ENCODE measurements around the gene PITPNM3.

Gene PITPNM3

GRCh38 chr17:6494239-6494941 lies 62.0 kb downstream of the PITPNM3 start:
- TF ChIP-seq, protein P1, sequence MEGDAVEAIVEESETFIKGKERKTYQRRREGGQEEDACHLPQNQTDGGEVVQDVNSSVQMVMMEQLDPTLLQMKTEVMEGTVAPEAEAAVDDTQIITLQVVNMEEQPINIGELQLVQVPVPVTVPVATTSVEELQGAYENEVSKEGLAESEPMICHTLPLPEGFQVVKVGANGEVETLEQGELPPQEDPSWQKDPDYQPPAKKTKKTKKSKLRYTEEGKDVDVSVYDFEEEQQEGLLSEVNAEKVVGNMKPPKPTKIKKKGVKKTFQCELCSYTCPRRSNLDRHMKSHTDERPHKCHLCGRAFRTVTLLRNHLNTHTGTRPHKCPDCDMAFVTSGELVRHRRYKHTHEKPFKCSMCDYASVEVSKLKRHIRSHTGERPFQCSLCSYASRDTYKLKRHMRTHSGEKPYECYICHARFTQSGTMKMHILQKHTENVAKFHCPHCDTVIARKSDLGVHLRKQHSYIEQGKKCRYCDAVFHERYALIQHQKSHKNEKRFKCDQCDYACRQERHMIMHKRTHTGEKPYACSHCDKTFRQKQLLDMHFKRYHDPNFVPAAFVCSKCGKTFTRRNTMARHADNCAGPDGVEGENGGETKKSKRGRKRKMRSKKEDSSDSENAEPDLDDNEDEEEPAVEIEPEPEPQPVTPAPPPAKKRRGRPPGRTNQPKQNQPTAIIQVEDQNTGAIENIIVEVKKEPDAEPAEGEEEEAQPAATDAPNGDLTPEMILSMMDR (conservative IDR thresholded peaks at IDR 0.05; ENCODE audit: low read depth, low read length), result no peak
- no peaks in the 10 kb centered on the region for H4K20me1 ChIP-seq (ENCODE audit: insufficient read depth)
- H3K36me3 ChIP-seq (ENCODE audit: insufficient read depth), result no peaks in the 10 kb centered on the region
- no peak overlapping the region for H3K27ac ChIP-seq
- no peaks in the 10 kb centered on the region for H3K4me1 ChIP-seq (ENCODE audit: low read depth, poor library complexity, severe bottlenecking)
- no peak overlapping the region for H3K4me2 ChIP-seq
- no peak overlapping the region for H3K4me3 ChIP-seq (IDR thresholded peaks at IDR 0.05; ENCODE audit: insufficient read depth, low read depth, low read length)
- H3K27me3 ChIP-seq (ENCODE audit: insufficient read depth, low read depth), result no peaks in the 10 kb centered on the region
- no peak overlapping the region for H2AFZ ChIP-seq (ENCODE audit: low read depth)
- no peaks in the 10 kb centered on the region for H3K79me2 ChIP-seq (ENCODE audit: insufficient read depth, low read depth)
- no peak overlapping the region for H3K9ac ChIP-seq

GRCh38 chr17:6492892-6493674 lies 63.3 kb downstream of the PITPNM3 start:
- H3K27me3 ChIP-seq (ENCODE audit: insufficient read depth, low read depth), result no peaks in the 10 kb centered on the region
- no peaks in the 10 kb centered on the region for H3K36me3 ChIP-seq (ENCODE audit: insufficient read depth)

DNA sequence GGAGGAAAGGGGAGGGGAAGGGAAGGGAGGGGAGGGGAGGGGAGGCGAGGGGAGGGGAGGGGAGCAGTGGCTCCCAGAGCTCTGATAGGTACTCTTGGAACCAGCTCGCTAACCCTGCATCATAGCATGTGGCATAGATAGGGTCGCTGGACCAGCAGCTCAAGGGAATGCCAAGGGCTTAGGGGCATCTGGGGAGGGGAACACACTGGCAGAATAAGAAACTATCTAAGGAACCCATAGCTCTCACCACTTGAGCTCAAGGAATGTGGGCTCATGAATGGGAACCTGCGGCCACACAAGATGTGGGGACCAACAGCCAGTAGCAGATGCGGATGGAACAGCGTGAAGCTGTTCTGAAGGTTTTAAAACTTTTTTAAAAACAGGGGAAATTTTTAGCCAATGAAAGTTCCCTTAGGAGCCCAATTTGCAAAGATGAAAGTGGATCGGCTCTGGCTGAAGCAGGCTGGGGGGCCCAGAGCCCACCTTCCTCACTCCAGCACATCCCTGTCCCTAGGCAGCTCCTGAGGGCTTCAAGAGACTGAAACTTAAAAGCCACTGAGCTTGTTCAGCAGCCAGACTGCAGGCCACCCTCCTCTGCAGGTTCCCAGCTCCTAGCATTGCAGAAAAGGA lies 65.2 kb downstream of the PITPNM3 start:
- Histone ChIP-seq H3K9ac (no peak overlapping the region), H2AFZ (ENCODE audit: low read depth) (no peak overlapping the region), H3K4me1 (ENCODE audit: low read depth, poor library complexity, severe bottlenecking) (no peaks in the 10 kb centered on the region), H3K4me2 (no peak overlapping the region), H3K27me3 (ENCODE audit: insufficient read depth, low read depth) (no peaks in the 10 kb centered on the region), H3K4me3 (IDR thresholded peaks at IDR 0.05; ENCODE audit: insufficient read depth, low read depth, low read length) (no peak overlapping the region), H3K27ac (no peak overlapping the region), H4K20me1 (ENCODE audit: insufficient read depth) (no peaks in the 10 kb centered on the region), H3K79me2 (ENCODE audit: insufficient read depth, low read depth) (no peaks in the 10 kb centered on the region), H3K36me3 (ENCODE audit: insufficient read depth) (no peaks in the 10 kb centered on the region)
- TF ChIP-seq, protein P1 (conservative IDR thresholded peaks at IDR 0.05; ENCODE audit: low read depth, low read length), result no peak

More at GRCh38 chr17:6492892-6493674, 63.3 kb downstream of the PITPNM3 start:
- H3K79me2 ChIP-seq (ENCODE audit: insufficient read depth, low read depth), result no peaks in the 10 kb centered on the region
- H3K9ac ChIP-seq, result no peak overlapping the region
- H3K27ac ChIP-seq, result no peak overlapping the region
- no peak overlapping the region for H3K4me2 ChIP-seq
- H3K4me3 ChIP-seq (IDR thresholded peaks at IDR 0.05; ENCODE audit: insufficient read depth, low read depth, low read length), result no peak overlapping the region
- TF ChIP-seq, protein P1 (conservative IDR thresholded peaks at IDR 0.05; ENCODE audit: low read depth, low read length), result no peak
- no peaks in the 10 kb centered on the region for H3K4me1 ChIP-seq (ENCODE audit: low read depth, poor library complexity, severe bottlenecking)
- H2AFZ ChIP-seq (ENCODE audit: low read depth), result no peak overlapping the region
- no peaks in the 10 kb centered on the region for H4K20me1 ChIP-seq (ENCODE audit: insufficient read depth)

- no peak overlapping the region for H3K9ac ChIP-seq
- H4K20me1 ChIP-seq (ENCODE audit: insufficient read depth), result no peaks in the 10 kb centered on the region
- no peak overlapping the region for H3K4me3 ChIP-seq (IDR thresholded peaks at IDR 0.05; ENCODE audit: insufficient read depth, low read depth, low read length)
- H2AFZ ChIP-seq (ENCODE audit: low read depth), result no peak overlapping the region
- H3K36me3 ChIP-seq (ENCODE audit: insufficient read depth), result no peaks in the 10 kb centered on the region
- H3K4me1 ChIP-seq (ENCODE audit: low read depth, poor library complexity, severe bottlenecking), result no peaks in the 10 kb centered on the region
- no peaks in the 10 kb centered on the region for H3K79me2 ChIP-seq (ENCODE audit: insufficient read depth, low read depth)
- H3K4me2 ChIP-seq, result no peak overlapping the region
- TF ChIP-seq, protein P1 (conservative IDR thresholded peaks at IDR 0.05; ENCODE audit: low read depth, low read length), result no peak
- no peak overlapping the region for H3K27ac ChIP-seq
- H3K27me3 ChIP-seq (ENCODE audit: insufficient read depth, low read depth), result no peaks in the 10 kb centered on the region
Measured at GRCh38 chr17:6489016-6489550, 67.3 kb downstream of the PITPNM3 start.
